Neural progenitor cell (in vitro differentiated cells): ENCODE measurements around the gene PIGL. TPM values are rescaled to one million over a fixed set of nuclear protein-coding genes. Genes with fewer than 3 reads are reported as not detected.

Experiments used
- DNase-seq: peaks from one replicate; pipeline ENCODE4 v3.0.0-alpha.2; 2016; ENCODE audit warnings: low spot score
- H2AFZ ChIP-seq: fragments of 200-600 bp; sonication (generic); replicated peaks from 2 replicates; pipeline ENCODE4 v1.6.1; 2016; ENCODE audit warnings: antibody characterized with exemption
- H3F3A ChIP-seq: fragments of 200-600 bp; sonication (generic); 2 replicates; pipeline ENCODE4 v1.6.1; 2016; ENCODE audit warnings: antibody characterized with exemption, low read depth
- H3K27ac ChIP-seq: fragments of 200-600 bp; sonication (generic); 2 replicates; pipeline ENCODE4 v1.5.1; 2016; ENCODE audit warnings: mild to moderate bottlenecking
- H3K27me3 ChIP-seq: fragments of 200-600 bp; sonication (generic); 2 replicates; pipeline ENCODE4 v1.6.1; 2016; ENCODE audit warnings: mild to moderate bottlenecking, moderate library complexity
- H3K36me3 ChIP-seq: fragments of 200-600 bp; sonication (generic); 2 replicates; pipeline ENCODE4 v1.5.1; 2016
- H3K4me1 ChIP-seq: fragments of 200-600 bp; sonication (generic); 2 replicates; pipeline ENCODE4 v1.6.1; 2016; ENCODE audit warnings: mixed run types
- H3K4me2 ChIP-seq: fragments of 200-600 bp; sonication (generic); 2 replicates; pipeline ENCODE4 v1.6.1; 2016
- H3K4me3 ChIP-seq: fragments of 200-600 bp; sonication (generic); 2 replicates; pipeline ENCODE4 v1.5.1; 2016
- H3K79me2 ChIP-seq: fragments of 200-600 bp; sonication (generic); 2 replicates; pipeline ENCODE4 v1.6.1; 2016; ENCODE audit warnings: low read depth
- H3K9ac ChIP-seq: fragments of 200-600 bp; sonication (generic); 2 replicates; pipeline ENCODE4 v1.6.1; 2016
- H3K9me3 ChIP-seq: fragments of 200-600 bp; sonication (generic); 2 replicates; pipeline ENCODE4 v1.5.1; 2016; ENCODE audit warnings: low read depth
- H4K20me1 ChIP-seq: fragments of 200-600 bp; sonication (generic); 2 replicates; pipeline ENCODE4 v1.6.1; 2016; ENCODE audit warnings: low read depth
- H3K27ac Mint-ChIP-seq: 3 replicates; pipeline ENCODE4 v1.8.0; 2021; ENCODE audit warnings: mixed read lengths
- H3K27me3 Mint-ChIP-seq: 2 replicates; pipeline ENCODE4 v1.8.0; 2022; ENCODE audit warnings: low read depth, mild to moderate bottlenecking, inconsistent platforms, moderate library complexity, mixed read lengths; ENCODE audit not compliant: insufficient read depth
- H3K36me3 Mint-ChIP-seq: 3 replicates; pipeline ENCODE4 v1.8.0; 2021; ENCODE audit warnings: mixed read lengths
- H3K4me1 Mint-ChIP-seq: 3 replicates; pipeline ENCODE4 v1.8.0; 2021; ENCODE audit warnings: mixed read lengths
- H3K4me3 Mint-ChIP-seq: 3 replicates; pipeline ENCODE4 v1.8.0; 2021; ENCODE audit warnings: mild to moderate bottlenecking, moderate library complexity, mixed read lengths
- H3K9me3 Mint-ChIP-seq: 3 replicates; pipeline ENCODE4 v1.8.0; 2020; ENCODE audit warnings: mixed read lengths
- CTCF ChIP-seq: fragments of 200-600 bp; sonication (generic); IDR thresholded peaks from 2 replicates; pipeline ENCODE4 v1.5.1; 2017; ENCODE audit warnings: antibody characterized with exemption, mild to moderate bottlenecking
- EZH2 ChIP-seq: fragments of 200-600 bp; sonication (generic); IDR thresholded peaks from 2 replicates; pipeline ENCODE4 v1.6.1; 2017; ENCODE audit warnings: antibody characterized with exemption, mild to moderate bottlenecking, moderate library complexity
- EZH2phosphoT487 ChIP-seq: fragments of 200-600 bp; sonication (generic); IDR thresholded peaks from 2 replicates; pipeline ENCODE4 v1.6.1; 2017; ENCODE audit warnings: antibody characterized with exemption
- total RNA-seq: library from RNA; depleted of rRNA; stranded (reverse); fragments of >200 nt; gene quantifications from 2 replicates; pipeline ENCODE4 v1.2.3, GENCODE V29; 2015; ENCODE audit warnings: low replicate concordance

Gene PIGL
- total RNA-seq, 1 donor from 2014 or later = 57.0 TPM

- Histone ChIP-seq H3K4me3 (no peak overlapping the region), H3K9ac (no peak overlapping the region), H3K36me3 (no peaks in the 10 kb centered on the region), H3K79me2 (no peaks in the 10 kb centered on the region), H3K4me1 (no peaks in the 10 kb centered on the region), H3K9me3 (no peaks in the 10 kb centered on the region), H3K27me3 (no peaks in the 10 kb centered on the region), H3K27ac (no peak overlapping the region), H2AFZ (no peak overlapping the region), H3K4me2 (no peak overlapping the region), H3F3A (no peaks in the 10 kb centered on the region), H4K20me1 (no peaks in the 10 kb centered on the region)
- peaks cover 31% of the 10 kb centered on the region for H3K36me3 Mint-ChIP-seq
- TF ChIP-seq EZH2 = no peak
- TF ChIP-seq EZH2phosphoT487 = no peak
- TF ChIP-seq CTCF = no peak
- H3K27me3 Mint-ChIP-seq = no peaks in the 10 kb centered on the region
- peaks cover 11% of the 10 kb centered on the region for H3K9me3 Mint-ChIP-seq
- no peak overlapping the region for H3K4me3 Mint-ChIP-seq
- no peak for DNase-seq
- no peak overlapping the region for H3K27ac Mint-ChIP-seq
- peaks cover 4% of the 10 kb centered on the region for H3K4me1 Mint-ChIP-seq
Observed at GRCh38 chr17:16314189-16314588, 97.2 kb downstream of the PIGL start.

- Histone ChIP-seq H4K20me1 (no peaks in the 10 kb centered on the region), H3K79me2 (no peaks in the 10 kb centered on the region), H3K4me1 (no peaks in the 10 kb centered on the region), H2AFZ (no peak overlapping the region), H3K4me3 (no peak overlapping the region), H3K27me3 (no peaks in the 10 kb centered on the region), H3K9ac (no peak overlapping the region), H3K9me3 (no peaks in the 10 kb centered on the region), H3F3A (no peaks in the 10 kb centered on the region), H3K36me3 (no peaks in the 10 kb centered on the region), H3K27ac (no peak overlapping the region), H3K4me2 (no peak overlapping the region)
- Mint-ChIP-seq H3K9me3 (peaks cover 11% of the 10 kb centered on the region), H3K4me3 (no peak overlapping the region), H3K27me3 (no peaks in the 10 kb centered on the region), H3K36me3 (peaks cover 32% of the 10 kb centered on the region), H3K27ac (peak overlapping the region; percentile 20), H3K4me1 (peaks cover 4% of the 10 kb centered on the region)
- no peak for DNase-seq
- no peak for TF ChIP-seq EZH2phosphoT487
- TF ChIP-seq EZH2 = no peak
- no peak for TF ChIP-seq CTCF
Observed at GRCh38 chr17:16314859-16315258, 97.8 kb downstream of the PIGL start.

GRCh38 chr17:16319969-16320368 lies 103.0 kb downstream of the PIGL start:
- Histone ChIP-seq H3K27ac (no peak overlapping the region), H3K9ac (no peak overlapping the region), H3K4me1 (no peaks in the 10 kb centered on the region), H3F3A (no peaks in the 10 kb centered on the region), H3K4me3 (no peak overlapping the region), H4K20me1 (no peaks in the 10 kb centered on the region), H3K4me2 (no peak overlapping the region), H2AFZ (no peak overlapping the region), H3K79me2 (no peaks in the 10 kb centered on the region), H3K9me3 (no peaks in the 10 kb centered on the region), H3K36me3 (no peaks in the 10 kb centered on the region), H3K27me3 (no peaks in the 10 kb centered on the region)
- H3K4me3 Mint-ChIP-seq = no peak overlapping the region
- H3K4me1 Mint-ChIP-seq = no peaks in the 10 kb centered on the region
- H3K36me3 Mint-ChIP-seq = peaks cover 6% of the 10 kb centered on the region
- TF ChIP-seq EZH2phosphoT487 (no peak), EZH2 (no peak), CTCF (no peak)
- H3K27me3 Mint-ChIP-seq = no peaks in the 10 kb centered on the region
- H3K27ac Mint-ChIP-seq = no peak overlapping the region
- no peaks in the 10 kb centered on the region for H3K9me3 Mint-ChIP-seq
- DNase-seq = no peak

GRCh38 chr17:16322636-16323035 lies 105.6 kb downstream of the PIGL start:
- Histone ChIP-seq H3K9me3 (no peaks in the 10 kb centered on the region), H3K27ac (no peak overlapping the region), H4K20me1 (no peaks in the 10 kb centered on the region), H3K27me3 (no peaks in the 10 kb centered on the region), H3F3A (no peaks in the 10 kb centered on the region), H3K36me3 (no peaks in the 10 kb centered on the region), H3K4me2 (no peak overlapping the region), H3K4me1 (no peaks in the 10 kb centered on the region), H3K79me2 (no peaks in the 10 kb centered on the region), H3K4me3 (no peak overlapping the region), H3K9ac (no peak overlapping the region), H2AFZ (no peak overlapping the region)
- TF ChIP-seq CTCF = no peak
- no peak for TF ChIP-seq EZH2phosphoT487
- TF ChIP-seq EZH2 = no peak
- no peak for DNase-seq
- Mint-ChIP-seq H3K4me1 (no peaks in the 10 kb centered on the region), H3K4me3 (no peak overlapping the region), H3K36me3 (peaks cover 8% of the 10 kb centered on the region), H3K27ac (no peak overlapping the region), H3K9me3 (no peaks in the 10 kb centered on the region), H3K27me3 (no peaks in the 10 kb centered on the region)
